CD4-positive, alpha-beta T cell treated with Interleukin-1 beta for 1 hour (primary cell): ENCODE data around the gene TAB2.
A peak's percentile ranks its signal among the peaks of the same experiment; 100 is the strongest.

ENCODE experiments used
- DNase-seq, 2 donors: peaks; one replicate each; pipeline ENCODE4 v3.0.0-alpha.2; 2020 to 2022

TAB2 gene

GRCh38 chr6:149317644-149318571 is at the start of gene TAB2:
TAB2 (plus strand) TSS chr6:149317712; CDS start chr6:149369998, 52,286 bp downstream.
- DNase-seq, result peak; percentile 71 to 76

DNA sequence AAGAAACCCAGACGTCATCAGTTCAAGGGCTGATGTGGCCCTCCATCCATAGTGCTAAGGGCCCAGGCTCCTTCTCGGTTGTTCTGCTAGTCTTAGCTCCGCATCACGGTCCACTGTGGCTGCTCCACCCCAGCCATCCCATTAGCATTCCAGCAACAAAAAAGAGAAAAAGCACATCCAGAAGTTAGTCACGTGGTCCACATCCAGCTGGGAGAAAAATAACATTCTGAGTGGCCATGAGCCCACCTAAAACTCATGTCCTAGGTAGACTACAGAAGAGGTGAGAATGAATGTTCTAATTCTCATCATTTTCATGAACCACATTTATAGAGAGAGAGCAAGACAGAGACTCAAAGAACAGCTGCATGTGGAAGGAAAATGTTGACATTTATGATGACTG is 49.4 kb upstream of the TAB2 start:
- no peak for DNase-seq

- no peak for DNase-seq
These were observed 48.7 kb upstream of the TAB2 start for GRCh38 chr6:149268768-149269167.

GRCh38 chr6:149270616-149271015 is 46.9 kb upstream of the TAB2 start:
- no peak for DNase-seq

DNA sequence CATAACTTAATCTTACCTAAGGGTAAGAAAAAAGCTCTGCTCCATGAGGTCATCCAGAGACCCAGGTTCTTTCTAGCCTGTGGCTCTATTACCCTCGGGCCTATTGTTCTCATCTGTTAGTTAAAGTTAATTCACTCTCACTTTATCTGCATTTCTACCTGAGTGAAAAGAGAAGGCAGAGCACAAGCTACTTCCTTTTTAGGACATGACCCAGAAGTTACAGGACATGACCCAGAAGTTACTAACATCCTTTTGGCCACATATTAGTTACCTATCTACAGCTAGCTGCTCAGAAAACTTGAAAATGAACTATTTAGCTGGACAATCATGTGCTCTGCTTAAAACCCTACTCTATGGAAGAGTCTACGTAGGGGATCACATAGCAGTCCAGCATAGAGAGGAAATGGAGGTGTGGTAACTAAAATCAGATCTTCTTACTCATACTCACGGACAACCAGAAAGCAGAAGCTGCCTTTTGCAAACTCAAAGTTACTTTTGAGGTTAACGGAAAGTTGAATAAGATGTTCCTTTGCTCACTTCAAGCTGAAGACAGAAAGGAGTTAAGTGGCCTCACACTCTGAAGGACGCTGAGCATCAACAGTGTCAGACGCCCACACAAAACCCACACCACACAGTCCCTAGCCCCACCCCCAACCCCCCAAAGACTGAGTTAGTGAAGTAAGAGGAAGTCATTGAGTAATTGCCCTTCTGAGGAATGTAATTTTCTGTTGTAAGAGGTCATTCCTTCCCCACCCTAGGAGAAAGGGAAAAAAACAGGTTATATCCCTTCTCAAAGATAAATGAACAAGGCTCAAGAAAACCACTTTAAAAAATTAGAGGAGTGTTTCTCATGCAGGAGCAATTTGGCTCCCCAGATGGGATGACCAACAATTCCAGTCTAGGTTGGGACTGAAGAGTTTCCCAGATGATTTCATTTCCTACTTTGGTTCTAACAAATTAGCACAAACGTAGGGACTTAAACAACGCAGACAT is 45.9 kb upstream of the TAB2 start:
- peak; percentile 42 to 65 for DNase-seq

- DNase-seq, result peak in 1 of 2 donors; percentile 28
These were observed 44.2 kb upstream of the TAB2 start for GRCh38 chr6:149273318-149273717.

DNA sequence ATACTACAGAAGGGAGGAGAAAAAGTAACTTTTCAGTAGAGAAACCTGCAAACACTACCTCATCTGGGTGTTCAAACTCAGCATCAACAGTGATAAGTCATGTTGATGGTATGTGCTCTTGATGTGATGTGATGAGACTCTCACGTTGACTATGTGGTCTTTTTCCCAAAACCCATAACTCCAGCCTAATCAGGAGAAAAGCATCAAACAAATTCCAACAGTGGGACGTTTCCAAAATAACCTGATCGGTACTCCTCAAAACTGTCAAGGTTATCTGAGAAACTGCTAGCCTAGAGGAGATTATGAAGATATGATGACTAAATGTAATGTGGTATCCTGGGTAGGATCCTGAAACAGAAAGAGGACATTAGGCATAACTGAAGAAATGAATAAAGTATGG is 41.9 kb upstream of the TAB2 start:
- no peak for DNase-seq

GRCh38 chr6:149277621-149278020 is 39.9 kb upstream of the TAB2 start:
- DNase-seq, result no peak

GRCh38 chr6:149278997-149279396 is 38.5 kb upstream of the TAB2 start:
- DNase-seq, result no peak

GRCh38 chr6:149284904-149285303 is 32.6 kb upstream of the TAB2 start:
- no peak for DNase-seq

- DNase-seq, result no peak
These were observed 31.9 kb upstream of the TAB2 start for GRCh38 chr6:149285626-149286025.

- no peak for DNase-seq
These were observed 30.6 kb upstream of the TAB2 start for GRCh38 chr6:149286905-149287304.

DNA sequence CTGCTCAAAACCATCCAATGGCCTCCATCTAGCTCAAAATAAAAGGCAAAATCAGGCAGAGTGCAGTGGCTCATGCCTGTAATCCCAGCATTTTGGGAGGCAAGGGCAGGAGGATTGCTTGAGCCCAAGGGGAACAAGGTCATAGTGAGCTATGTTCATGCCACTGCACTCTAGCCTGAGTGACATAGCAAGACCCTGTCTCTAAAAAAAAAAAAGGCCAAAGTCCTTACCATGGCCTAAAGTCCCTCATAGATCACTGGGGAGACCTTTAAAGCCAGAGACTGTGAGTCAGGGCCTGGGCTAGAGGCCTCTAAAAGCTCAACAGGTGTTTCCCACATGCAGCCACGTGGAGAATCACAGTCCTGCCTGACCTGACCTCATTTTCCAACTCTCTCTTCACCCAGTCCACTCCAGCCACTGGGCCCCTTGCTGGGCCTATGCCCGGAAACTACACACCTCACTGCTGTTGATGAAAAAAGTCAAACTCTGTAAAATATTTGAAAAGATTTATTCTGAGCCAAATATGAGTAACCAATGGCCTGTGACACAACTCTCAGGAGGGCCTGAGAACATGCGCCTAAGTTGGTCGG is 28.2 kb upstream of the TAB2 start:
- no peak for DNase-seq

DNA sequence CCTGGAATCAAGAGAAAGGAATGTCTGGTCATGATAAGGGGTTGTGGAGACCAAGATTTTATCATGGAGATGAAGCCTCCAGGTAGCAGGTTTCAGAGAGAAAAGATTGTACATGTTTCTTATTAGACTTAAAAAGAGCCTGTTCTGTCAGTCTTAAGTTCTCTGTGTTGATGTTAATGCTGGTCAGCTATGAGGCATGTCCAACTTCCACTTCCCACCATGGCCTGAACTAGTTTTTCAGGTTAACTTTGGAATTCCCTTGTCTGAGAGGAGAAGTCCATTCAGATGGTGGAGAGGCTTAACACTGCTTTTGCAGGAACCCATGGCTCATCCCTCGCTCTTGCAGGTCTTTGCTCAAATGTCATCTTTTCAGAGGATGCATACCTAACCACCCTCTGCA is 27.5 kb upstream of the TAB2 start:
- no peak for DNase-seq

DNA sequence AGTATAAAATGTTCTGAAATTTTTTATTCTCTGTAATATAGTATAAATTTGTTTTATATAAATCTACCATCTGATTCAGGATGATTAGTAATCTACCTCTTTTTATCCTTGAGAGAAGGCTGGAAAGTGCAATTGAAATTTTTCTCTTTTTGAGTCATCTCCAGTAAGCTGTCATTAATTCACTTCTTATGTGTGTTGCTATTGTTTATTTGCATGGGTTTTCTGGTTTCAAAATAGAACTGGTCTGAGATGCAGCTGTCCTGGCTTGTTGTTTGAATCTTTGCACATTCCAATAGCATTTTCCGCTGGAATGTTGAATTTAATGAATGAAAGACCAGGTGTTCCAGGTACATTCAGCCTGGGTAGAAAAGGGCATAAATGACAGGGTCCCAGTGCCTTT is 24.3 kb upstream of the TAB2 start:
- no peak for DNase-seq

- DNase-seq, result no peak
These were observed 16.9 kb upstream of the TAB2 start for GRCh38 chr6:149300563-149300962.

DNA sequence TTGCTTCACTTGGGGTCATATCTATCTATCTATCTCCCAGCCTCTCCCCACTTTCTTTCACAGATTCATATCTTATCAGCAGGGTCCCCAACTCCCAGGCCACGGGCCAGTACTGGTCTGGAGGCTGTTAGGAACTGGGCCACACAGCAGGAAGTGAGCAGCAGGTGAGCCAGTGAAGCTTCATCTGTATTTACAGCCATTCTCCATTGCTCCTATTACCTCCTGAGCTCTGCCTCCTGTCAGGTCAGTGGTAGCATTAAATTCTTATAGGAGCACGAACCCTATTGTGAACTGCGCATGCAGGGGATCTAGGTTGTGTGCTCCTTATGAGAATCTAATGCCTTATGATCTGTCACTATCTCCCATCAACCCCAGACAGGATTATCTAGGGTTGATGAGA is 14.8 kb upstream of the TAB2 start:
- DNase-seq, result no peak

DNA sequence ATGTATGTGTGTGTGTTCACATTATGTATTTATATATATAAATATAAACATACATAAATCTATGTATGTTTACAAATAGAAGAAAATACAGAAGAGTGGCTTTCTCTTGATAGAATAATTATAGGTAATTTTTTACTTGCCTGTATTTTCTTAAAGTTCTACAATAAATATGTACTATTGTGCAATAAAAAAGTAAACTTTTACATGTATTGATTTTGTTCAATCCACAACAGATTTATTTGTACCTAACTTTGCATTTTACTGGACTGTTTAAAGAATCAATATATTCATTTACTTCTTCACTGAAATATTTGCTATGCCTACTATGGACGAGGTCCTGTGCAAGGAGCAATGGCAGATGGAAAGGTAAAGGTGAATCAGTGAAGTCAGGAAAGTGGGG is 14.0 kb upstream of the TAB2 start:
- DNase-seq, result no peak

GRCh38 chr6:149305372-149305771 is 12.1 kb upstream of the TAB2 start:
- DNase-seq, result no peak

DNA sequence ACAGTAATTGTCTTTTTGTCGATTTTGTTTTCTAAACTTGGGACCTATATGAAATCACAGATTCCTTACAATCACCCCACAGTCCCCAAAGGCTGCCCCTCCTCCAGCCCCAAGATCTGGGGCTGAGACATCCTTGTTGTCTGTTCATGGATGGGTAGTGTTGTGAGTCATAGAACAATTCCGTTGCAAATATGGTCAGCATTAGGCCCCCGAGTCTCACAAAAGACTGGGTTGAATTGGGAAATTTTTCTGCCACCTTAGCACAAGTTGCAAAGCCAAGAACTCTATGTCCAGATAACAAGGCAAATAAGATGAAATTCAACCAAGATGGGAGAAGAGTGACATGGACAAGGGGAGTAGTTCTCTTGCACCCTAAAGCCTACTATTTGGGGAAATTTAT is 10.5 kb upstream of the TAB2 start:
- no peak for DNase-seq

DNA sequence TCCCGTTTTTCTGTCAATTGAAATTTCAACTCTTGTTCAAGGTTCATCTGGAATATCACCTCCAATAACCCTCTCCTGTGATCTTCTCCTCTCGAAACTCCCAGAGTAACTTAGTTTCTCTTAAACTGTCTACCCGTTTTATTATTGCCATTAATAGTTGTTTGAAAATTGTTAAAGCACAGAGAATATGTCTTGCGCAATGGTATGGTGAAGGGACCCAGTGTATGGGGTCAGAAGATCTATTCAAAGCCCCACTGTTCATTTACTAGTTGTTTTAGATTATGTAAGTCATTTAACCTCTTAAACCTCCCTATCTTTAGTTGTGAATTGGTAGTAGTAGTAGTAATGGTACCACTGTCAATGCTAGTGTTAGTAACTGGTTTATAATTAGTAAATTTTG is 6.2 kb upstream of the TAB2 start:
- no peak for DNase-seq

DNA sequence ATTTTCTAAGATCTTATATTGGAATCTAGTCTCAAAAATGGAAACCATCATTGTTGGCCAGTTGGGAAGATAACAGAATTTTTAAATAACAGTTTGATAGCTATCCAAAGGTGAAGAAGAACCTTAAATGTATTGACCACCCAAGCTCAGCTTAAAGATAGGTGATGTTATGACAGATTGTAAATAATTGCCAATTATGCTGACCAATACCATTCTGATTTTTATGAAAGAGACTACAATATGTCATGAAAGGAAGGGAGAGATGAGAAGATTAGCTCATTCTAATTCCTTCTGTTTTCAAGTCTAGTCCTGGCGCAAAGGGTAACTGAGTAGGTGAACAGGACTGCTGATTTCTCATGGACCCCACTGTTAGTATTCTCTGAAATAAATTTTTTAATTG is 5.7 kb upstream of the TAB2 start:
- no peak for DNase-seq

DNA sequence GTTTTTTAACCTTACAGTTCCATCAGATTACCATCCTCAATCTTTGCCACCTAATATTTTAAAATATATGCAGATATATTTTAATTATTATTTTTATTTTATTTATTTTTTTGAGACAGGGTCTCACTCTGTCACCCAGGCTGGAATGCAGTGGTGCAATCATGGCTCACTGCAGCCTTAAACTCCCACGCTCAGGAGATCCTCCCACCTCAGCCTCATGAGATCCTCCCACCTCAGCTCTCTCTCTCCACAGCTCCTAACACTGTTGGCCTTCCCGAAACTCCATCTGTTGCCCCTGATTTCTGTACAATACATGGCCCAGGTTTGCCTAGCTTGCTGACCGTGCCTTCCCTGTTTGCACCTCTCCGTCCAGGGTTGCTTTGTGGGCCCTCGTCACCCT is 4.4 kb upstream of the TAB2 start:
- DNase-seq, result no peak
